D341Med (cell line): ENCODE measurements around the gene SAPCD2.

Source experiments
- DNase-seq: peaks from one replicate; pipeline ENCODE4 v3.0.0; 2012; ENCODE audit warnings: low spot score

SAPCD2 gene

GRCh38 chr9:137031904-137032640, 38.3 kb downstream of the SAPCD2 start, which contains the start of gene FUT7:
Gene FUT7, minus strand, starts transcription at chr9:137032088. Its CDS starts 97 bp downstream, at chr9:137031991.
- DNase-seq, result peak; percentile 61

- DNase-seq, result no peak
These were observed 39.5 kb downstream of the SAPCD2 start for GRCh38 chr9:137030538-137031527.

- DNase-seq, result no peak
These were observed 40.4 kb downstream of the SAPCD2 start for GRCh38 chr9:137030006-137030405.

- DNase-seq, result peak; percentile 76
These were observed 41.1 kb downstream of the SAPCD2 start for GRCh38 chr9:137029058-137029936.

GRCh38 chr9:137028263-137029057, 41.9 kb downstream of the SAPCD2 start:
- DNase-seq, result peak; percentile 95

- DNase-seq, result no peak
These were observed 42.7 kb downstream of the SAPCD2 start, which contains the start of gene ABCA2 for GRCh38 chr9:137027369-137028262. Gene ABCA2, minus strand, starts transcription at chr9:137028237. Its CDS starts 97 bp downstream, at chr9:137028140.

- DNase-seq, result no peak
These were observed 43.5 kb downstream of the SAPCD2 start for GRCh38 chr9:137026828-137027227.

GRCh38 chr9:137026384-137026783, 44.0 kb downstream of the SAPCD2 start:
- no peak for DNase-seq

GRCh38 chr9:137025517-137025966, 44.8 kb downstream of the SAPCD2 start:
- no peak for DNase-seq

- no peak for DNase-seq
These were observed 46.8 kb downstream of the SAPCD2 start for GRCh38 chr9:137023583-137023991.

GRCh38 chr9:137023157-137023556, 47.2 kb downstream of the SAPCD2 start:
- no peak for DNase-seq

GRCh38 chr9:137022662-137023008, 47.7 kb downstream of the SAPCD2 start:
- DNase-seq, result no peak

GRCh38 chr9:137021979-137022661, 48.2 kb downstream of the SAPCD2 start:
- peak; percentile 73 for DNase-seq

- DNase-seq, result no peak
These were observed 48.8 kb downstream of the SAPCD2 start for GRCh38 chr9:137021568-137021978.

- DNase-seq, result no peak
These were observed 49.4 kb downstream of the SAPCD2 start for GRCh38 chr9:137020771-137021567.

GRCh38 chr9:137019891-137020683, 50.3 kb downstream of the SAPCD2 start:
- DNase-seq, result no peak

- no peak for DNase-seq
These were observed 51.4 kb downstream of the SAPCD2 start for GRCh38 chr9:137018761-137019559.
